Liver (tissue), 2 donors: ENCODE results near the gene FTO.

Experiments
- GABPA ChIP-seq, 2 donors: IDR thresholded peaks in 1 of 2; conservative IDR thresholded peaks in 1 of 2; 2 replicates each; pipeline ENCODE4 v1.6.1; 2016; ENCODE audit warnings: antibody characterized with exemption in 2 of 2, mild to moderate bottlenecking in 1 of 2, moderate library complexity in 1 of 2
- SP1 ChIP-seq: IDR thresholded peaks from 2 replicates; pipeline ENCODE4 v1.6.1; 2018; ENCODE audit warnings: antibody characterized with exemption, mild to moderate bottlenecking
- YY1 ChIP-seq: IDR thresholded peaks from 2 replicates; pipeline ENCODE4 v1.6.1; 2016; ENCODE audit warnings: antibody characterized with exemption, mild to moderate bottlenecking
- donor health status: healthy.

DNA sequence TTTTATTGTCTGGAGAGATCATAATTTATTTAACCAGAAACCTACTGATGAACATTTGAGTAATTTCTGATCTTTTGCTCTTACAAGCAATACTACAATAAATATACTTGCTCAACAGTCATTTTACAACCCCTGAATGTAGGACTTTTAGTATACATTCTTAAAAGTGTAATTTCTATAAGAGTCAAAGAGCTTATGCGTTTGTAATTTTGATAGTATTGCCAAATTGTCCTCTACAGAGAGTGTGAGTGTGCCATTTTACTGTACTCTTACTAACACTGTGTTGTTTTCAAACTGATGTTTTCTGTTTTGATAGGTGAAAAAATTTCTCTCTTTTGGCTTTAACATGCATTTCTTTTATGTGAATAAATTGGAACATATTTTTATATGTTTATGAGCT, 139.1 kb downstream of the FTO start:
- TF ChIP-seq YY1 (no peak), SP1 (no peak), GABPA (IDR thresholded peaks at IDR 0.05 in 1 of 2, conservative IDR thresholded peaks at IDR 0.05 in 1 of 2) (no peak)
